Hepatocyte (in vitro differentiated cells): ENCODE measurements around the gene PCED1A.

ENCODE experiments used
- EZH2 ChIP-seq: fragments of 200-600 bp; sonication (generic); IDR thresholded peaks from 2 replicates; pipeline ENCODE4 v1.6.1; 2016; ENCODE audit warnings: antibody characterized with exemption, mild to moderate bottlenecking, borderline replicate concordance
- TF ChIP-seq, protein P1 (sequence below): fragments of 200-600 bp; sonication (generic); IDR thresholded peaks from 2 replicates; pipeline ENCODE4 v1.5.1; 2016; ENCODE audit warnings: antibody characterized with exemption, mild to moderate bottlenecking; ENCODE audit not compliant: poor library complexity

DNA sequence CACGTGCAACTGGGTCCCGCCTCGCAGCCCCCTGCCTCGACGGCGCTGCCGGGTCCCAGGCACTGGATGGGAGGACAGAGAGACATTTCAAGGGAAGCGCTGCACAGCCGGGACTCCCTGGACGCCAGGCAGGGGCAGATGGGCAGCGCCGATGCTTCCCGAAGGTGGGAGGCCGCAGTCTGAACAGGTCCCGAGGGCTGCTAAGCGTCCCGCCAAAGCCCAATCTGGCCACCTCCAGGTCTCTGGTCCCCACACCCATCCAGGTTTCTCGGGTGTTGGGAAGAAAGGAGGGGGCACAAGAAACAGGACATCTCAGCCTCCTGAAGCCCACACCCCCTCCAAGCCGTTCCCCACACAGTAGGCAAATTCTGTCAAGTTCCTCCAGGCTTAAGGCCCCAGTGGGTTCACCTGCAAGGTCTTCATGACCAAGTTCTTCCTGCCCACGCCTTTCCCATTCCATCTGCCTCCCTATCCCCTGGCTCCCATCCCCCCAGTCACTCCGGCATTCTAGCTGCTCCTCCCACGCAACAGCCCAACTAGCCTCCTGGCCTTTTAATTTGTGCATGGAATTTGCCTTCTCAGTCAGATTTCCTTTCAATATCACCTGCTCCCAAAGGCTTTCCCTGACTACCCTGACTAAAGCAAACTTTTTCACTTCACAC, 34.6 kb downstream of the PCED1A start:
- TF ChIP-seq, protein P1, sequence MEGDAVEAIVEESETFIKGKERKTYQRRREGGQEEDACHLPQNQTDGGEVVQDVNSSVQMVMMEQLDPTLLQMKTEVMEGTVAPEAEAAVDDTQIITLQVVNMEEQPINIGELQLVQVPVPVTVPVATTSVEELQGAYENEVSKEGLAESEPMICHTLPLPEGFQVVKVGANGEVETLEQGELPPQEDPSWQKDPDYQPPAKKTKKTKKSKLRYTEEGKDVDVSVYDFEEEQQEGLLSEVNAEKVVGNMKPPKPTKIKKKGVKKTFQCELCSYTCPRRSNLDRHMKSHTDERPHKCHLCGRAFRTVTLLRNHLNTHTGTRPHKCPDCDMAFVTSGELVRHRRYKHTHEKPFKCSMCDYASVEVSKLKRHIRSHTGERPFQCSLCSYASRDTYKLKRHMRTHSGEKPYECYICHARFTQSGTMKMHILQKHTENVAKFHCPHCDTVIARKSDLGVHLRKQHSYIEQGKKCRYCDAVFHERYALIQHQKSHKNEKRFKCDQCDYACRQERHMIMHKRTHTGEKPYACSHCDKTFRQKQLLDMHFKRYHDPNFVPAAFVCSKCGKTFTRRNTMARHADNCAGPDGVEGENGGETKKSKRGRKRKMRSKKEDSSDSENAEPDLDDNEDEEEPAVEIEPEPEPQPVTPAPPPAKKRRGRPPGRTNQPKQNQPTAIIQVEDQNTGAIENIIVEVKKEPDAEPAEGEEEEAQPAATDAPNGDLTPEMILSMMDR: no peak
- TF ChIP-seq EZH2: no peak
